DND-41 (cell line): Measurements from ENCODE around the gene CRACR2A.

Experiments
- ATAC-seq: fragments of 200-7000 bp; cut with Tn5 transposase; 3 replicates; pipeline ENCODE4 v1.9.1; 2021; ENCODE audit warnings: low read depth; ENCODE audit not compliant: insufficient read depth
- DNase-seq: peaks from one replicate; pipeline ENCODE4 v3.0.0-alpha.2; 2020
- H2AFZ ChIP-seq: 2 replicates; pipeline ENCODE4 v1.6.0; 2012; ENCODE audit warnings: low read depth, low read length
- H3K27ac ChIP-seq: 2 replicates; pipeline ENCODE4 v1.5.1; 2012; ENCODE audit warnings: low read length, inconsistent platforms
- H3K27me3 ChIP-seq: fragments of 200-600 bp; sonication (generic); 2 replicates; pipeline ENCODE4 v1.6.0; 2012; ENCODE audit warnings: low read length, mild to moderate bottlenecking, inconsistent platforms; ENCODE audit not compliant: insufficient read depth, poor library complexity
- H3K36me3 ChIP-seq: 2 replicates; pipeline ENCODE4 v1.5.1; 2012; ENCODE audit warnings: low read length, inconsistent platforms; ENCODE audit not compliant: insufficient read depth
- H3K4me1 ChIP-seq: 2 replicates; pipeline ENCODE4 v1.5.1; 2012; ENCODE audit warnings: mild to moderate bottlenecking, low read length; ENCODE audit not compliant: insufficient read depth
- H3K4me2 ChIP-seq: 2 replicates; pipeline ENCODE4 v1.6.0; 2012; ENCODE audit warnings: mild to moderate bottlenecking, moderate library complexity, low read length, inconsistent platforms; ENCODE audit not compliant: insufficient read depth
- H3K4me3 ChIP-seq, 2 experiments: fragments of 200-600 bp in 1 of 2; shearing (Covaris generic) in 1 of 2; 2 replicates each; pipeline ENCODE4 v1.5.1; 2012 to 2016; ENCODE audit warnings: inconsistent platforms in 2 of 2, low read length in 2 of 2, mild to moderate bottlenecking in 2 of 2, low read depth in 1 of 2, moderate library complexity in 1 of 2
- H3K79me2 ChIP-seq: 2 replicates; pipeline ENCODE4 v1.6.0; 2012; ENCODE audit warnings: low read length, inconsistent platforms; ENCODE audit not compliant: insufficient read depth
- H3K9ac ChIP-seq: 2 replicates; pipeline ENCODE4 v1.6.0; 2012; ENCODE audit warnings: low read depth, mild to moderate bottlenecking, inconsistent platforms, low read length, moderate library complexity
- H3K9me3 ChIP-seq: 2 replicates; pipeline ENCODE4 v1.5.1; 2012; ENCODE audit warnings: low read length, moderate library complexity, mild to moderate bottlenecking, inconsistent platforms; ENCODE audit not compliant: insufficient read depth, severe bottlenecking
- H4K20me1 ChIP-seq: 2 replicates; pipeline ENCODE4 v1.6.0; 2012; ENCODE audit warnings: low read length; ENCODE audit not compliant: insufficient read depth
- CTCF ChIP-seq: IDR thresholded peaks from 2 replicates; pipeline ENCODE4 v1.5.1; 2012; ENCODE audit warnings: borderline replicate concordance, low read length, moderate library complexity, mild to moderate bottlenecking; ENCODE audit not compliant: poor library complexity, severe bottlenecking; ENCODE audit errors: extremely low read depth
- EZH2 ChIP-seq: IDR thresholded peaks from 3 replicates; pipeline ENCODE4 v1.6.1; 2012; ENCODE audit warnings: borderline replicate concordance, low read depth, mild to moderate bottlenecking, moderate library complexity, low read length, inconsistent platforms; ENCODE audit not compliant: severe bottlenecking

CRACR2A gene

GRCh38 chr12:3624273-3624672, 128.6 kb downstream of the CRACR2A start:
- Histone ChIP-seq H2AFZ (no peak overlapping the region), H3K9me3 (no peaks in the 10 kb centered on the region), H3K79me2 (no peaks in the 10 kb centered on the region), H3K36me3 (peaks cover 41% of the 10 kb centered on the region), H3K4me2 (no peak overlapping the region), H3K4me3 (no peak overlapping the region), H3K4me1 (no peaks in the 10 kb centered on the region), H3K27me3 (no peaks in the 10 kb centered on the region), H4K20me1 (no peaks in the 10 kb centered on the region), H3K9ac (no peak overlapping the region), H3K27ac (no peak overlapping the region)
- DNase-seq, result no peak
- TF ChIP-seq CTCF, result no peak
- TF ChIP-seq EZH2, result no peak
- ATAC-seq, result no peak

GRCh38 chr12:3622822-3623690, 129.9 kb downstream of the CRACR2A start:
- Histone ChIP-seq H3K4me1 (no peaks in the 10 kb centered on the region), H3K36me3 (peaks cover 37% of the 10 kb centered on the region), H3K27ac (no peak overlapping the region), H3K27me3 (no peaks in the 10 kb centered on the region), H3K9ac (no peak overlapping the region), H3K4me3 (no peak overlapping the region), H2AFZ (no peak overlapping the region), H4K20me1 (no peaks in the 10 kb centered on the region), H3K79me2 (no peaks in the 10 kb centered on the region), H3K4me2 (no peak overlapping the region), H3K9me3 (no peaks in the 10 kb centered on the region)
- no peak for ATAC-seq
- DNase-seq, result no peak
- TF ChIP-seq CTCF (no peak), EZH2 (no peak)

GRCh38 chr12:3622021-3622821, 130.7 kb downstream of the CRACR2A start:
- Histone ChIP-seq H3K9me3 (no peaks in the 10 kb centered on the region), H3K79me2 (no peaks in the 10 kb centered on the region), H3K36me3 (peaks cover 33% of the 10 kb centered on the region), H3K4me3 (no peak overlapping the region), H3K9ac (no peak overlapping the region), H3K4me2 (no peak overlapping the region), H3K27me3 (no peaks in the 10 kb centered on the region), H3K27ac (no peak overlapping the region), H2AFZ (no peak overlapping the region), H4K20me1 (no peaks in the 10 kb centered on the region), H3K4me1 (no peaks in the 10 kb centered on the region)
- DNase-seq (no peak), ATAC-seq (no peak)
- TF ChIP-seq CTCF (no peak), EZH2 (no peak)
